HCT116 (cell line): Measurements from ENCODE around the gene SNX9. TPM values are rescaled to one million over a fixed set of nuclear protein-coding genes. Genes with fewer than 3 reads are reported as not detected.

Experiments used
- ATAC-seq: fragments of 200-7000 bp; cut with Tn5 transposase; 2 replicates; pipeline ENCODE4 v1.9.1; 2020; ENCODE audit warnings: mild to moderate bottlenecking, moderate library complexity
- BruUV-seq: library from RNA; stranded (reverse); fragments of 400-500 nt; replicated peaks from 2 replicates; lab custom pipeline; 2021; lab: Mats Ljungman, UMichigan
- CTCF ChIA-PET: fragments of 300-600 bp; sonication (Branson Sonifier 250); formaldehyde crosslinking; loops from one replicate; lab custom pipeline; 2021; ENCODE audit warnings: antibody characterized with exemption; lab: Charles Lee
- POLR2A ChIA-PET: fragments of 300-600, 350-600 bp; sonication (Branson Sonifier 250); formaldehyde crosslinking; loops from one replicate; lab custom pipeline; 2021; ENCODE audit warnings: antibody characterized with exemption; lab: Charles Lee
- RAD21 ChIA-PET, 2 experiments: fragments of 300-600 bp; sonication (Branson Sonifier 250); formaldehyde crosslinking; loops; one replicate each; lab custom pipeline; 2023; ENCODE audit warnings: low total read pairs in 2 of 2; ENCODE audit not compliant: uncharacterized antibody in 2 of 2, unreplicated experiment in 2 of 2, low non-redundant PET in 1 of 2; lab: Charles Lee
- DNase-seq: peaks from one replicate; pipeline ENCODE4 v3.0.0-alpha.2; 2010; ENCODE audit warnings: low read depth, low spot score
- H2AFZ ChIP-seq: fragments of 200-600 bp; shearing (Covaris generic), sonication (generic); 2 replicates; pipeline ENCODE4 v1.6.1; 2017; ENCODE audit warnings: low read depth, mixed run types, mixed read lengths, antibody characterized with exemption, low read length; ENCODE audit not compliant: poor library complexity, severe bottlenecking
- H3K27ac ChIP-seq: 2 replicates; pipeline ENCODE4 v1.5.1; 2012; ENCODE audit warnings: low read depth, low read length
- H3K27me3 ChIP-seq: fragments of 200-600 bp; sonication (generic); 2 replicates; pipeline ENCODE4 v1.6.1; 2016; ENCODE audit warnings: mixed run types, low read length, mixed read lengths; ENCODE audit not compliant: insufficient read depth
- H3K36me3 ChIP-seq, 2 experiments: fragments of 200-500 bp in 1 of 2; fragments of 200-600 bp in 1 of 2; sonication (Bioruptor generic) in 1 of 2; sonication (generic) in 1 of 2; 2 replicates each; pipeline versions ENCODE4 v1.5.1 to v1.6.1; 2014 to 2016; ENCODE audit warnings: low read length in 2 of 2, inconsistent platforms in 1 of 2, mixed read lengths in 1 of 2, mixed run types in 1 of 2; ENCODE audit not compliant: insufficient read depth in 2 of 2, control insufficient read depth in 1 of 2
- H3K4me1 ChIP-seq, 2 experiments: fragments of 200-600 bp in 1 of 2; sonication (generic) in 1 of 2; 2 replicates each; pipeline versions ENCODE4 v1.5.1 to v1.6.1; 2012 to 2017; ENCODE audit warnings: low read length in 2 of 2, inconsistent platforms in 1 of 2, mild to moderate bottlenecking in 1 of 2, mixed read lengths in 1 of 2, mixed run types in 1 of 2, moderate library complexity in 1 of 2; ENCODE audit not compliant: insufficient read depth in 2 of 2, control insufficient read depth in 1 of 2
- H3K4me2 ChIP-seq: fragments of 200-600 bp; sonication (generic); 2 replicates; pipeline ENCODE4 v1.6.1; 2017; ENCODE audit warnings: mixed run types, low read length, mixed read lengths
- H3K4me3 ChIP-seq, 2 experiments: fragments of 200-600 bp in 1 of 2; sonication (generic) in 1 of 2; replicated peaks in 1 of 2; 2 replicates each; pipeline ENCODE4 v1.5.1; 2011 to 2016; ENCODE audit warnings: low read length in 2 of 2, control low read depth in 1 of 2, low read depth in 1 of 2, mild to moderate bottlenecking in 1 of 2, mixed read lengths in 1 of 2, mixed run types in 1 of 2
- H3K79me2 ChIP-seq: fragments of 200-600 bp; sonication (generic); 2 replicates; pipeline ENCODE4 v1.6.1; 2017; ENCODE audit warnings: mild to moderate bottlenecking, mixed run types, low read length, moderate library complexity, mixed read lengths; ENCODE audit not compliant: insufficient read depth
- H3K9ac ChIP-seq: fragments of 200-600 bp; sonication (generic); 2 replicates; pipeline ENCODE4 v1.6.1; 2016; ENCODE audit warnings: low read length, mixed read lengths
- H3K9me2 ChIP-seq: fragments of 200-600 bp; sonication (generic), shearing (Covaris generic); 2 replicates; pipeline ENCODE4 v1.6.1; 2017; ENCODE audit warnings: mixed run types, mild to moderate bottlenecking, moderate library complexity; ENCODE audit not compliant: insufficient read depth
- H3K9me3 ChIP-seq, 2 experiments: fragments of 200-500 bp in 1 of 2; fragments of 200-600 bp in 1 of 2; sonication (Bioruptor generic) in 1 of 2; sonication (generic) in 1 of 2; 2 replicates each; pipeline ENCODE4 v1.6.1; 2014 to 2017; ENCODE audit warnings: low read length in 2 of 2, mixed read lengths in 2 of 2, inconsistent platforms in 1 of 2, low read depth in 1 of 2, mild to moderate bottlenecking in 1 of 2, mixed run types in 1 of 2, moderate library complexity in 1 of 2; ENCODE audit not compliant: control insufficient read depth in 1 of 2, insufficient read depth in 1 of 2
- H4K20me1 ChIP-seq: fragments of 200-600 bp; sonication (generic), shearing (Covaris generic); 2 replicates; pipeline ENCODE4 v1.6.1; 2017; ENCODE audit warnings: mixed run types, mild to moderate bottlenecking, moderate library complexity; ENCODE audit not compliant: insufficient read depth
- ELF1 ChIP-seq: IDR thresholded peaks from 2 replicates; pipeline ENCODE4 v1.6.1; 2012; ENCODE audit warnings: low read depth, borderline replicate concordance
- FOSL1 ChIP-seq: IDR thresholded peaks from 2 replicates; pipeline ENCODE4 v1.6.1; 2012; ENCODE audit warnings: low read depth
- POLR2A ChIP-seq: IDR thresholded peaks from 2 replicates; pipeline ENCODE4 v1.7.0; 2011; ENCODE audit warnings: borderline replicate concordance; ENCODE audit not compliant: insufficient read depth, insufficient read length; ENCODE audit errors: extremely low read depth
- SP1 ChIP-seq: IDR thresholded peaks from 2 replicates; pipeline ENCODE4 v1.6.1; 2012; ENCODE audit warnings: low read depth
- intact Hi-C: fragments of 100-400 bp; cut with micrococcal nuclease; formaldehyde crosslinking; loops from 2 replicates; pipeline ENCODE4 v1.10.0; 2022
- total RNA-seq: library from RNA; stranded (reverse); gene quantifications from one replicate; pipeline ENCODE4 v1.2.1, GENCODE V29; 2021; ENCODE audit not compliant: unreplicated experiment
- TF ChIP-seq, protein P1 (sequence below): IDR thresholded peaks from 2 replicates; pipeline ENCODE4 v1.6.1; 2011; ENCODE audit warnings: mild to moderate bottlenecking, low read length, moderate library complexity; ENCODE audit not compliant: insufficient replicate concordance; ENCODE audit errors: extremely low read depth
- TF ChIP-seq, protein P2 (sequence below): IDR thresholded peaks from 2 replicates; pipeline ENCODE4 v1.6.1; 2012; ENCODE audit warnings: low read depth

Gene SNX9
- total RNA-seq, 1 experiment from 2014 or later, result 42.5 TPM

DNA sequence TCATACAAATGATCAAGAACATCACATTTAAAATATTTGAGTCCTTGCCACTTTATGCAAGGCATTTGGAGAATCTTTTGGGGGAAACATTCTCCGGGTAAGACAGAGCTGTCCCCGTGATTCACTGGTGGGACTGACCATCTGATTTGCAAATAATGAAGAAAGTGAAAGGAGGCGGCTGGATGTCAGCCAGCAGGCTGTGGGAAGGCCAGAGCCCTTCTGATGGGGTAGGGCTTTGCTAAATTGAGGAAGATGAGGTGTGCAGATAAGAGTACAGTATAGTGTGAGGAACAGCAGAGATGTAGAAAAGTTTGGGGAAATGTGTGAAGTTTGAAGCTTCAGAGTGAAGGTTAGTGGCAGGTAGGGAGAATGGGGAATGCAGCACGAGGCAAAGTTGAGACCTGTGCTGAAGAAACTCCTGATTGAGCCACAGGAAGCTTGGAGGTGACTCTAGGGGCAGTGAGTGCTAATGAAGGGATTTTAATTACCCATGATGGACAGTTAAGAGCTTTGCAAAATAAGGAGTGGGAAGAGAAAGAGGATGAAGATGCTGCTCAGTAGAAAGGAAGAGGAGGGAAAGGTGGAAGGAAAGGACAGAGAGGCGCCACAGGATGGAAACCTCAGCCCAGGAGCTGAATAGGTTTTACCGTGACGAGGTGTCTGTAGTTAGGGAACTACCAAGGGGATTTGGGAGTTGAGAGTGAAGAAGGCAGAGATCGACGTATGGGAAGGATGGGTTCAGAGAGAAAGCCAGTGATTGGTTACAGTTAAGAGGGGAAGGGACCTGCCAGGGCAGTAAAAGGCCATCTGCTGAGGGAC lies 68.7 kb downstream of the SNX9 start:
- RAD21 ChIA-PET, result no interaction called here

DNA sequence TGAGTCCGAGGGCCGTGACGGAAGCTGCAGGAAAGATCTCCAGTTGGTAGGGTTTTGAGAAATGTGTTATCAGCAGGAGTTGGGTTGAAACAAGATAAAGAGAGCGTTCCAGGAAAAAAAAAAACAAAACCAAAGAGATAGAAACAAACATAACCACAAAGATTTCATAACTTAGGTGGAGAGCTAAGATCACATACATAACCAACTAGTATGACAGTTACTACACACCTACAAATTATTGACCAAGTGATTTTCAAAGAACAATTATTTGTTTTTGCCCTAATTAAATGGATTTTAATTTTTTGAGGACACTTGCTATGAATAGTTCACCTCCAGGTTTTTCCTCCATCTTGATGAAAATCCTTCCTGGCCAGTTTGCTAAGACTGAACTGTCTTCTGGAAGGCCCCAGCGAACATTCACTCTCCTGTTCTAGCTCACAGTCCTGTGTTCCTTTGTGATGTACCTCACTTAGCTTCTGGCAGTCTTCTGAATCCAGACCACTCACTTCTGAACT lies 69.4 kb downstream of the SNX9 start:
- RAD21 ChIA-PET, result no interaction called here
- POLR2A ChIA-PET, result no interaction called here
- no peak for TF ChIP-seq FOSL1
- TF ChIP-seq, protein P1, sequence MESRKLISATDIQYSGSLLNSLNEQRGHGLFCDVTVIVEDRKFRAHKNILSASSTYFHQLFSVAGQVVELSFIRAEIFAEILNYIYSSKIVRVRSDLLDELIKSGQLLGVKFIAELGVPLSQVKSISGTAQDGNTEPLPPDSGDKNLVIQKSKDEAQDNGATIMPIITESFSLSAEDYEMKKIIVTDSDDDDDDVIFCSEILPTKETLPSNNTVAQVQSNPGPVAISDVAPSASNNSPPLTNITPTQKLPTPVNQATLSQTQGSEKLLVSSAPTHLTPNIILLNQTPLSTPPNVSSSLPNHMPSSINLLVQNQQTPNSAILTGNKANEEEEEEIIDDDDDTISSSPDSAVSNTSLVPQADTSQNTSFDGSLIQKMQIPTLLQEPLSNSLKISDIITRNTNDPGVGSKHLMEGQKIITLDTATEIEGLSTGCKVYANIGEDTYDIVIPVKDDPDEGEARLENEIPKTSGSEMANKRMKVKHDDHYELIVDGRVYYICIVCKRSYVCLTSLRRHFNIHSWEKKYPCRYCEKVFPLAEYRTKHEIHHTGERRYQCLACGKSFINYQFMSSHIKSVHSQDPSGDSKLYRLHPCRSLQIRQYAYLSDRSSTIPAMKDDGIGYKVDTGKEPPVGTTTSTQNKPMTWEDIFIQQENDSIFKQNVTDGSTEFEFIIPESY, result no peak
- TF ChIP-seq, protein P2, sequence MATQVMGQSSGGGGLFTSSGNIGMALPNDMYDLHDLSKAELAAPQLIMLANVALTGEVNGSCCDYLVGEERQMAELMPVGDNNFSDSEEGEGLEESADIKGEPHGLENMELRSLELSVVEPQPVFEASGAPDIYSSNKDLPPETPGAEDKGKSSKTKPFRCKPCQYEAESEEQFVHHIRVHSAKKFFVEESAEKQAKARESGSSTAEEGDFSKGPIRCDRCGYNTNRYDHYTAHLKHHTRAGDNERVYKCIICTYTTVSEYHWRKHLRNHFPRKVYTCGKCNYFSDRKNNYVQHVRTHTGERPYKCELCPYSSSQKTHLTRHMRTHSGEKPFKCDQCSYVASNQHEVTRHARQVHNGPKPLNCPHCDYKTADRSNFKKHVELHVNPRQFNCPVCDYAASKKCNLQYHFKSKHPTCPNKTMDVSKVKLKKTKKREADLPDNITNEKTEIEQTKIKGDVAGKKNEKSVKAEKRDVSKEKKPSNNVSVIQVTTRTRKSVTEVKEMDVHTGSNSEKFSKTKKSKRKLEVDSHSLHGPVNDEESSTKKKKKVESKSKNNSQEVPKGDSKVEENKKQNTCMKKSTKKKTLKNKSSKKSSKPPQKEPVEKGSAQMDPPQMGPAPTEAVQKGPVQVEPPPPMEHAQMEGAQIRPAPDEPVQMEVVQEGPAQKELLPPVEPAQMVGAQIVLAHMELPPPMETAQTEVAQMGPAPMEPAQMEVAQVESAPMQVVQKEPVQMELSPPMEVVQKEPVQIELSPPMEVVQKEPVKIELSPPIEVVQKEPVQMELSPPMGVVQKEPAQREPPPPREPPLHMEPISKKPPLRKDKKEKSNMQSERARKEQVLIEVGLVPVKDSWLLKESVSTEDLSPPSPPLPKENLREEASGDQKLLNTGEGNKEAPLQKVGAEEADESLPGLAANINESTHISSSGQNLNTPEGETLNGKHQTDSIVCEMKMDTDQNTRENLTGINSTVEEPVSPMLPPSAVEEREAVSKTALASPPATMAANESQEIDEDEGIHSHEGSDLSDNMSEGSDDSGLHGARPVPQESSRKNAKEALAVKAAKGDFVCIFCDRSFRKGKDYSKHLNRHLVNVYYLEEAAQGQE, result no peak
- no peak for TF ChIP-seq SP1
- Histone ChIP-seq H3K9me3 (no peaks in the 10 kb centered on the region), H3K9ac (no peak overlapping the region), H3K27ac (no peak overlapping the region), H3K4me3 (no peak overlapping the region), H3K79me2 (peaks cover 4% of the 10 kb centered on the region), H2AFZ (no peak overlapping the region), H3K27me3 (no peaks in the 10 kb centered on the region), H4K20me1 (no peaks in the 10 kb centered on the region), H3K4me2 (no peak overlapping the region), H3K9me2 (no peaks in the 10 kb centered on the region), H3K36me3 (peaks cover 0 to 3% of the 10 kb centered on the region in 2 experiments; a peak in 1 of 4 replicates), H3K4me1 (no peaks in the 10 kb centered on the region)
- ATAC-seq, result no peak
- intact Hi-C loops, result no loop called here
- no TSS peak for BruUV-seq
- CTCF ChIA-PET, result no interaction called here
- DNase-seq, result no peak

More for the DNA sequence above, 68.7 kb downstream of the SNX9 start:
- H3K4me1 ChIP-seq, result no peaks in the 10 kb centered on the region
- peaks cover 0 to 3% of the 10 kb centered on the region in 2 experiments; a peak in 1 of 4 replicates for H3K36me3 ChIP-seq
- CTCF ChIA-PET, result no interaction called here
- TF ChIP-seq POLR2A (no peak), ELF1 (no peak)
- intact Hi-C loops, result no loop called here
- DNase-seq (no peak), ATAC-seq (no peak)
- H3K27ac ChIP-seq, result no peak overlapping the region
- no peak overlapping the region for H2AFZ ChIP-seq
- no peak overlapping the region for H3K4me2 ChIP-seq
- no peaks in the 10 kb centered on the region for H3K9me2 ChIP-seq
- H3K4me3 ChIP-seq, result no peak overlapping the region
- no peak overlapping the region for H3K9ac ChIP-seq
- no peaks in the 10 kb centered on the region for H4K20me1 ChIP-seq
- H3K27me3 ChIP-seq, result no peaks in the 10 kb centered on the region
- POLR2A ChIA-PET, result no interaction called here
- no TSS peak for BruUV-seq
- peaks cover 4% of the 10 kb centered on the region for H3K79me2 ChIP-seq
- H3K9me3 ChIP-seq, result no peaks in the 10 kb centered on the region
